GM03348 (cell line): ENCODE data around the gene TSPAN18.

Source experiments
- DNase-seq: peaks from one replicate; pipeline ENCODE4 v3.0.0; 2012; ENCODE audit warnings: low spot score

The TSPAN18 gene

GRCh38 chr11:44916801-44917385, 190.1 kb downstream of the TSPAN18 start:
- DNase-seq = no peak

- DNase-seq = no peak
Observed at GRCh38 chr11:44917741-44918140, 191.0 kb downstream of the TSPAN18 start.

GRCh38 chr11:44920451-44920850, 193.7 kb downstream of the TSPAN18 start:
- no peak for DNase-seq

- no peak for DNase-seq
Observed at GRCh38 chr11:44923115-44923514, 196.4 kb downstream of the TSPAN18 start.

DNA sequence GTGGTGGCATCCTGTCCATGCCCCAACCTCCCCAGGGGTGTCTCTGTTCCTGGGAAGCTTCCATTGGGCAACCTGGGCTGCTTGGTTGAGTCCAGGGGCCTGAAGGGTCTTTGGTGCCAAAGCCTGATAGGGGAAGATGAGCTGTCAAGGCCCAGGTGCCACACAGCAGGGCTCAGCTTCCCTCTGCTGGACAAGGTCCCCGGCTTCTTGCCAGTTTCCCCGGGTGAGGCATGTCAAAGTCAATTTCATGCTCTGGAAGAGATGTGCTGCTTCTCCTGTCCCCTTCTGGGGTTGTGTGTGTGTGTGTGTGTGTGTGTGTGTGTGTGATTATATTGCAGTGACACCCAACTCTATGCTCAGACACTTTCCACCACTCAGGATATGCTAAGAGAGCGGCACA, 197.0 kb downstream of the TSPAN18 start:
- no peak for DNase-seq

DNA sequence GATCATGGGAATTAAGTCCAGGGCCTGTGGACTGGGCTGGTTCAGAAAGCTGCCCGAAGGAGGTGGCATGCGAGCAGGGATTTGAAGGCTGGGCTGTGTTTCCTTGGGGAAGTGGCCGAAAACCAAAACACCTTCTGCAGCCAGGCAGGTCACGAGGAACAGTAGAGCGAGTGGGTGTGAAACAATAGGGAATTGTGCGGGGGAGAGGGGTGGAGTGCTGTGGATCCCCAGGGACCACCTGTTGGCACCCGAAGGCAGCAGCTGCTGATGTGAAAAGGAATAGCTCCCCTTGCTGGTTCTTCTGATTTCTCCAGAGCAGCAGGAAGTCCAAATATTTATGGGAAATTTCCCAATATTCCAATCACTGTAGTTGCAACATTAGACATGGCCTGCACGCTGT, 199.3 kb downstream of the TSPAN18 start:
- DNase-seq = no peak

DNA sequence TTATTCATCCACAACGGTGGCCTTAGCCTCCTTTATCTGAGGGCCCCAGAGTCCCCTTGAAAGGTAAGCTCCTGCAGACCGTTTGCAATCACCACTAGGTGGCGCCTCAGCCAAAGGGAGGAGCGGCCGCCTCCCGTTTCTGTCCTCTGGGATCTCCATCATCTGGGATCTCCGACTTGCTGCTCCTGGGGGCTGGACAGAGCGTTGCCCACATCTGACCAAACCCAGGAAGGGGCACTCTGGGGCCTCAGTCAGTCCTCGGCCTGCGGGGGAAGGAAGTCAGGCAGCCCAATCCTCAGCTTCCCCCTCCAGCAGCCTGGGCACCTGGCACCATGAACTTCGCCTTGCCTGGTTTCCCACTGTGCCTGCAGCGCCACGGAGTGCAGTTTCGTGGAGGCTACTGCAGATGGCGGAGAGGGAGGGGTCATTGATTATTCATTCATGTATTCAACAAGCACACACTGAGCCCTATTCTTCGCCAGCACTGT, 200.5 kb downstream of the TSPAN18 start:
- peak; percentile 88 for DNase-seq

GRCh38 chr11:44928144-44928543, 201.4 kb downstream of the TSPAN18 start:
- DNase-seq = no peak

- DNase-seq = no peak
Observed at GRCh38 chr11:44928816-44929215, 202.1 kb downstream of the TSPAN18 start.

GRCh38 chr11:44930588-44931302, 204.0 kb downstream of the TSPAN18 start:
- no peak for DNase-seq

- DNase-seq = no peak
Observed at GRCh38 chr11:44931466-44931865, 204.7 kb downstream of the TSPAN18 start.

- DNase-seq = no peak
Observed at GRCh38 chr11:44934110-44934509, 207.3 kb downstream of the TSPAN18 start.

DNA sequence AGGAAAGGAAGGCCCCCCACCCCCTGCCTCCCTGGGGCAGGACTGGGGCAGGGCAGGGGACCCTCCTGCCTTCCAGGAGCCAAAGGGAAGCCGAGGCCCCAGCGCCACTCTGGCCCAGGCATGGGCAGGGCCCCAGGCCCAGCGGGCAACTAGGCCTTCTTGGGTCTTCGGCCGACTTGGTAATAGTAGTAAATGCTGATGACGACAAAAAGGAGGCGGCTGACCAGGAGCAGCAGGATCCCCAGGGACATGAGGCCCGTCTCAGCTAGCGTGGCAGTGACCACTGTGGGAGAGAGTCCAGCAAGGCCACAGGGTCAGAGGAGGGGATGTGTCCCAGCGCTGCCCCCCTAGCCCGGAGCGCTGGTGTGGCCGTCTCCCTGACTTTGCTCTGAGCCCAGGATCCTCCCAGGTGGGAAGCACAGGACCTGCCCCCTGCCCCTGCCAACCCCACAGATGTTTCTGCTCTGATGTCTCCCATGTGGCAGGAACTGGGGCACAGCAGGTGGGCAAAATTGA, 208.0 kb downstream of the TSPAN18 start:
- no peak for DNase-seq

GRCh38 chr11:44936525-44936924, 209.8 kb downstream of the TSPAN18 start:
- peak; percentile 89 for DNase-seq

DNA sequence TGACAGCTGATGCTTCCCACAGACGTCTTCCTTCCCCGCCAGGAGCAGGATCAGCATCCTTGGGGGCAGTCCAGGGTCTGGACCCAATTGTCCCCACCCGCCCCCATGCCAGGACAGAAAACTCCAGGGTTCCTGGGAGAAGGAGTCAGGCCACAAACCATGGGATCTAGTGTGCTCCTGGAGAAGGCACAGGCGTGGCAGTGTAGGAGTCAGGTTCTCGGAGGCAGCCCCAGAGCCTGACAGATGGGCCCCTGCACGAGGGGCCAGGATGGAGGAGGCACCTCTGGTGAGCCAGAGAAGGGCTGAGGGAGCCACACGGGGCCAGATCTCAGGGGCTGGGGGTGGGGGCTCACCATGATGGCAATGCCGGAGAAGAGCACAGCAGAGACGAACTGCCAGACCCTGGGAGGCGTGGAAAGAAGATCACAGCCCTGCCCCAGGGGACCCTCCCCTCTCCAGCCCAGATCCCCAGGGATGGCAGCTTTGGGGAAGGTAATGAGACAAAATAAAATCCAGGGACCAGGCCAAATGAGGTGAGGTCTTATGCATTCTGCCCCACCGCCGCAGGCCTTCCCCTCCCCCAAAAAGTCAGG, 210.3 kb downstream of the TSPAN18 start:
- DNase-seq = no peak

DNA sequence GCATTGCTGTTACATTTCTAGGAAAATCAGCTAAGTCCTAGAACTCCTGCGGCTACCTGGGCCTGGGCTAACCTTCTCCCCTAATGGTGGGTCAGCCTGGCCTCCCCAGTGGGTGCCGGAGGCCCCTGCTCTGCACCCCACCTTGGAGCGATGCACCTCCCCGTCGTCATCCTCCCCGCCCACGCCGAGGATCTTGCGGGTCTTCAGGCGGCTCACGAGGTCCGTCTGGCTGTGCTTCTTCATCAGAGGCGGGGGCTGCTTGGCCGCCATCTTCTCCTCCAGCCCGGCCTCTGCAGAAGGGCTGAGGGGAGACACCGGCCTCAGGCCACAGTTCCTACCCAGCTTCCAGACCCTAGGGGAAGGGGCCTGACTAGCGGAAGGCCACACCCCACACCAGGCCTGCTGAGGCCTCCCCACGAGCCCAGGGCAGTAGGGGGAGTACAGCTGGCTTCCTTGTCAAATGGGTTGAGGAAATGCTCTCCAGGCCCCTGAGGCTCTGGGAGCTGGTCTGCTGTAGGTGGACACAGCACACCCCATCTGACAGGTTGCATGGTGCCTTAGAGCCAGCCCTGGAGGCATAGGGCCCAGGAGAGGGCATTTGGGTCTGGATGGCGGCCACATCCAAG, 211.4 kb downstream of the TSPAN18 start:
- DNase-seq = no peak

DNA sequence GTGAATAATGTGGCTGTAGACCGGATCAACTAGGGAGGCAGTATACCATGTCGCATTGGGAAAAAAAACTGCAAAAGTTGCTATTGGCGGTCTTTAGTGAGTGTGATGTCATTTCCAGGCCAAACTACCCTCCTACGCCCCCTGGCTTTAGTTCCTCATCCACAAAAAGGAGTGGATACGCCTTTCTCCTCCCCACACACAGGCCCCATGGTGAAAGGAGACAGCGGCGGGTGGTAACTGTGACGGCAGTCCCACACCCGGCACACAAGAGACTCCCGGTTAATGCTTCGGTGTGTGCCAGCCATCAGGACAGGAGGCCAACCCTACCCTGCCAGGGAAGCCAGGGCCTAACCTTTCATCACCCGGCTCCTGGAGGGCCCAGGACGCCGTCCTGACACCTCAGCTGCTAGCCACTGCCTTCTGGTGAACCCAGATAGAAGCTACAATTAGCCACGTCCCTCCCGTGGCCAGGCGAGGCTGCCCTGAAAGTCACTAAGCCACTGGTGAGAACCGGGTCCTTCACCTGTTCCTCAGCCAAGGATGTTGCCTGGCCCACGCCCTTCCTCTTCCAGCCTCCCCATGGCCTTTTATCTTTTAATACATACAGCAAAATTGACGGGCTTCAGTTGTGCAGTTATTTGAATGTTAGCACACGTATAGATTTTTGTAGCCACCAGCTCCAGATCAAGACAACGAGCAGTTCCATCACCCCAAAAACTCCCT, 213.1 kb downstream of the TSPAN18 start:
- no peak for DNase-seq

- no peak for DNase-seq
Observed at GRCh38 chr11:44940404-44940803, 213.6 kb downstream of the TSPAN18 start.

DNA sequence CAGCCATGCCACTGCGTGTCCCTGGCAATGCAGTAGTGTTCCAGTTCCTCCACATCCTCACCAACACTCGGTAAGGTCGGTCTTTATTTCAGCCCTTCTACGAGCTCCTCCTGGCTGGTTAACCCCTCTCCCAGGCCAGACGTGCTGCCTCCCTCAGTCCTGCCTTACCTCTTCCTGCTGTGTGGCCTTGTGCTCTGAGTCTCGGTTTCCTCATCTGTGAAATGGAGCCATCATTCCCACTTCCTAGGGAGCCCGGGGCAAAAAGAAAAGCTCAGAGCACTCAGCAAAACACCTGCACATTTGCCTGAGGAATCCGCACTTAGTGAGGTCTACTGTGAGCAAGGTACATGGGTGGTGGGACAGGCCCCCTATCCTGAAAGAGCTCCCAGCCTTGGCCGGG, 214.1 kb downstream of the TSPAN18 start:
- no peak for DNase-seq

DNA sequence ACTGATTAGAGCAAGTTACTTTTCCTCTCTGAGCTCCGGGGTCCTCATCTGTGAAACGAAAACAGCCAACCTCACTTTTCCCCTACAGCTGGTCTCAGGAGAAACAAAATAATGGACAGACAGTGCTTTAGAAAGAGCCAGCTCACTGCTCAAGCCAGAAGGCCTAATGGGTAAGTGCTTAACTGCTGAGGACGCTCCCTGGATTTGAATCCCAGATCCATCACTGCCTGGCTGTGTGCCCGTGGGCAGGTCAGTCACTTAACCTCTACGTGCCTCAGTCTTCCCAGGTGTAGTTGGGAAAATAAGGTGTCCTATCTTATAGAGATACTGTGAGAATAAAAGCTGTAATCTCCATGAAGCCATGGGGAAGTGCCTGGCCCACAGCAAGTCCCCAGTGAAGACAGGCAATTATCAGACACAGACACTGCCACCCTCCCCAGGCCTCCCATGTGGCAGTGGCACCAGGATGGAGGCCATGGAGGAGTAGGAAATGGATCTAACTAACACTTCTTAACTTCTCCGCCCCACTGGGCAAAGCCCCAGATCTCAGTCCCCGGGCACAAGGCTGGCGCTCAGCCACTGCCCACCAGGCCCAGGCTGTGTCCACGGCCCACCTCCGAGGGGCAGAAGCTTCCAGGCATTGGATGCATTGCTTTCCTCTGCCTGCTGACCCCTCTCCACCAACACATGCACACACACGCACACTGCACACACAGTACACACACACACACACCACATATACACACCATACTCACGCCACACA, 214.7 kb downstream of the TSPAN18 start:
- no peak for DNase-seq
